Amniotic stem cell (primary cell): ENCODE results near the gene SBF2.
"Not testable (repeated sequence)": the region's sequence is repeated elsewhere in the genome, so short reads cannot be mapped to it uniquely, and the experiment has no call there.

ENCODE experiments used
- DNase-seq: peaks from one replicate; lab custom pipeline; 2025; lab: John Stamatoyannopoulos, UW

Gene SBF2

DNA sequence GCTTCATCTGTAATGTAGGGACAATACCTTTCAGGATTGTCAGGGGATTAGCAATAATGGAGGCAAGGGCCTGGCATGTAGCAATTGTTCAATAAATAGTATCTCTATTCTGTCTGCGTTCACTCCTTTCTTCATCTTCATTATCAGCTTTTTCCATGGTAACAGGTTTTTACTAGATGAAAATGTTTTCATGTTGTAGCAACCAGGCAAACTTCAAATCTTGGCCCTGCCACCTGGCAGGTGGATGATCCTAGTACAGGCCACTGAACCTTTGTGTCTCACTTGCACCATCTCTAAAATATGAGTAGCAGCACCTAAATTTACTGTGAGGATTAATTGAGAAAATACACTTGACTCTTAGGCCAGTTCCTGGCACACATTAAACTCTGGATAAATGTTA is 546.8 kb downstream of the SBF2 start:
- no peak for DNase-seq

DNA sequence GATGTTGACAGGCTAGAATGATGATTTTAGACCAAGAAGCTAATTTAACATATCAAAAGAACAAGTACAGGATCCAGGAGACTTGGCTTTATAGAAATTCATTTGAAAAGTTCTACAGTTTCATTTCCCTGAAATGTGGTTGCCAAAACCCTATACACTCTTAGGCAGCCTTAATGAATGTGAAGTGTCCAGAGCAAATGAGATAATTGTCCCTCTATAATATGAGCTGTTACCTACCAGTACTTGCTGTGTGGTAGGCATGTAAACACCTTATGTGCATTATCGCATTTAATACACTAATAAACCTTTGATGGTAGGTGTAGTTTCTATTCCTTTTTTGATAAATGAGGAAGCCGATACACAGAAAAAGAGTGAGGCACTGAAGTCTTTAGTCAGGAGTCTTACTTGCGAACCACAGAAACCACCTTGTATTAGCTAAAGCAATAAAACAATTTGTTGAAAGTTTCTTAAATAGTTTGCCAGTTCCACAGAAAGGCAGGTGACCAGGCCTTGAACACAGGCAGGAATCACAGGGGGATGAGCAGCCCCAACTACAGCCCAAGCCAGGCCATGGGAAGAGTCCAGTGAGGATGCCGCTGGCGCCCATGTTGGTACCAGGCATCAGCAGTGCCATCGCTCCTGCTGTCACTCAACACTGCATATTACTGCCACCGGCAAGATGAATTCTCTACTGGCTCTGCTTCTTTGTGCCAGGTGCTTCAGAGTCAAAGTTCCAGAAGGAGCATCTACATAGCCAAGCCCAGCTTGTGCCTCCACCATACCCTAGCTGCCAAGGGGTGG is 548.4 kb downstream of the SBF2 start:
- DNase-seq = no peak

DNA sequence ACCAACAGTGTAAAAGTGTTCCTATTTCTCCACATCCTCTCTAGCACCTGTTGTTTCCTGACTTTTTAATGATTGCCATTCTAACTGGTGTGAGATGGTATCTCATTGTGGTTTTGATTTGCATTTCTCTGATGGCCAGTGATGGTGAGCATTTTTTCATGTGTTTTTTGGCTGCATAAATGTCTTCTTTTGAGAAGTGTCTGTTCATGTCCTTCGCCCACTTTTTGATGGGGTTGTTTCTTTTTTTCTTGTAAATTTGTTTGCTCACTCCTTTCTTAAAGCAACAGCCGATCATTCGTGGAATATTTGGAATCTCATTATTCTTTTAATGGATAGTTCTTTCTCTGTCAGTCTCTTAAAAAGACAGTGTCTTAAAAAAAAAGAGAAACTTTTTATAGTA is 550.5 kb downstream of the SBF2 start:
- not testable (repeated sequence) for DNase-seq

DNA sequence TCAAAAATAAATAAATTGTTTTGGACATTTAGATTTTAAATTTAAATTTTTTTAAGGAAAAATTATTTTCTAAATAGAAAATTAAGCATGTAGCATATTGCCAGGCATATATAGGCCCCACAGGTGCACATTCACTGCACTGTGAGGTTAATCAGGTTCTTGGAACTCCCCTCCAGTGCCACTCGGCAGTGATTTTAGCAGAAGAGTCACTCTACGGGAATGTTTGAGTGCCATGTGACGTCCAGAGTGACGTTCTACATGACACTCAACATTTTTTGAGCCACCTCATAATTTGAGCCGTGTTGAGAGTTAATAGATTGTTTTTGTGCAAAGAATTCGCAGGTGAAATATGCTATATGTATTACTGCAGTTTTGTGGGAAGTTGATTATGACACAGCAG is 552.8 kb downstream of the SBF2 start:
- DNase-seq = no peak

DNA sequence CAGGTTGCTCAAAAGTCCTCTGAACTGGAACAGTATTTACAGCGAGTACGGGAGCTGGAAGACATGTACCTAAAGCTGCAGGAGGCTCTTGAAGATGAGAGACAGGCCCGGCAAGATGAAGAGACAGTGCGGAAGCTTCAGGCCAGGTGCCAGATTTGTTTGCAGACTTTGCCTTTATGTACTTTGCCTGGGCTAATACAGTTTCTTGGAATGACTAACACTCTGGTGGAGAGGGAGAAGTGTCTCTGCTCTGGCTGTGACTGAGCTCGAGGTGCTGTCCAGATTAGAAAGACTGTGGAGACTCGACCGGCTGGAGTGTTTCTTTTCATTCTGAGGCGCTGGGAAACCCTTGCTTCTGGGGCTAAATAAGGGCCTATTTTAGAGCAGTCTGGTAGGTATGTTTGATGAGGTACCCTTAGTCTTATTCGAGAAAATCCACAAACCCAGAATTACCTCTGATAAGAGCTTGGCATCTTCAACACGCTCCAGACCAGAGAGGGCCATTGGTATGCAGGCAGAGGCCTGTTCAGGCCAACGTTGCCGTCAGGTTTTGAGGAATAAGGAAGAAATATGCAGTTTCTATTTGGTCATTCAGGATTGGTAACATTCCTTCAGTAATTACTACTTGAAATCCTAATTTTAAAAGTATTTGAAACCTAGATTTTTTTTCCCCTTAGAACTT is 553.7 kb downstream of the SBF2 start:
- DNase-seq = no peak

DNA sequence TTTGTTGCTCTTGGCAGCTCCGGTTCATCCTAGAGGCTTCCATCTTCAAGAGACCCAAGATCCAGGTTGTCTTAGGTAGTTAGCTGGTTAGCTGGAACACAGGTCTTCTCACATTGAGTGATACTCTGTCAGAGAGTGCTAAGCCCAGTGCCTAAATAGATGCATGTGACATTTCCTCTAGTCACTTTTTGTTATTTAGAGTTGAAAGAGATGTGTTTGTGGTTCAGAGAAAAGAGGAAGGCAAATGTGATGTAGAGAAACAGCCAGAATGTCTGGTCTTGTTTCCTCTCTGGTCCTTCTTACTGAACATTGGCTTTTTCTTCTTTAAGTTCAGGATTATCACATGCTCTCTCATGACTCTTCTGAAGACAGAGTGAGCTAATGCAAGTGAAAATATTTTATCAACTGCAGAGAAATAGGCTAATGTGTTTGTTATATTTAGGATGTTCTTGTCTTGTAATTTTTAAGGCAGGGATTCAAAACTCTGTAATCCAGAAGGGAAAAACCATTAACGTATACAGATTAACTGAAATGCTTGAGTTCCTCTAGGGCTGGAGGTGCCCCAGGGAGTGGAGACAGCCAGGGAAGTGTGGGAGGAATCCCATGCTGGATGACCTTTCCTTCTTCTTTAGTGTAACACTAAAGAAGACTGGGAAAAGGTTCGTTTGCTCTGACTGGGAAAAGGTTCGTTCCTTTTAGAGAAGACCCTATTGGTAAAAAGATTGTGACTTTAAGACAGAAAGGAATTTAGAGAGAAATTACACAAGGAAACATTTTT is 554.7 kb downstream of the SBF2 start:
- no peak for DNase-seq

DNA sequence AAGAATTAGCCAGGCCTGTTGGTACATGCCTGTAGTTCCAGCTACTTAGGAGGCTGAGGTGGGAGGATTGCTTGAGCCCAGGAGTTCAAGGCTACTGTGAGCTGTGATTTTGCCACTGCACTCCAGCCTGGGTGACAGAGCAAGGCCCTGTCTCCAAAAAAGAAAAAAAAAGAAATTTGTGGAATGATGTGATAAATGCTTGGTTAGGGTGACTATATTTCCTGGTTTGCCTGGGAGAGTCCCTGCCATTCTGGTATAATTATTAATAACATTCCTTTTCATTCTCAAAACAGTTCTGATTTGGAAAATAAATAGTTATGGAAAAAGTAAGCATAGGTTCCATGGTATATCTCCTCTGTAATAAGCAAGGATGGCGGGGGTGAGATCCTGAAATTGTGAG is 555.3 kb downstream of the SBF2 start:
- no peak for DNase-seq

DNA sequence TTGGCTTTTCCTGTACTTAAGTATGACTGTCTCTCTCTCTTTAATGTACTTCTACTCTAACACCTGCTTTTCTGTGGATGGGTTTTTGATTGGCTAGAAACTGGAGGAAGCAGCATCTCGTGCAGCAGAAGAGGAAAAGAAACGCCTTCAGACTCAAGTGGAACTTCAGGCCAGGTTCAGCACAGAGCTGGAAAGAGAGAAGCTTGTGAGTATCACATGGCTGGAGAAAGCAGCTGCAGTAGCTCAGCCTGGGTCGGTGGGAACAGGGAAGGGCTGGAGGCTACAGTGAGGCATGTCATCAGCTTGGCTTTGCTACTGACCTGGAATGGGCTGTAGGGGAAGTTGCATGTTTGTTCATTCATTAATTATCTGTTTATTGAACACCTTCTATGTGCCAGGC is 555.9 kb downstream of the SBF2 start:
- DNase-seq = no peak

DNA sequence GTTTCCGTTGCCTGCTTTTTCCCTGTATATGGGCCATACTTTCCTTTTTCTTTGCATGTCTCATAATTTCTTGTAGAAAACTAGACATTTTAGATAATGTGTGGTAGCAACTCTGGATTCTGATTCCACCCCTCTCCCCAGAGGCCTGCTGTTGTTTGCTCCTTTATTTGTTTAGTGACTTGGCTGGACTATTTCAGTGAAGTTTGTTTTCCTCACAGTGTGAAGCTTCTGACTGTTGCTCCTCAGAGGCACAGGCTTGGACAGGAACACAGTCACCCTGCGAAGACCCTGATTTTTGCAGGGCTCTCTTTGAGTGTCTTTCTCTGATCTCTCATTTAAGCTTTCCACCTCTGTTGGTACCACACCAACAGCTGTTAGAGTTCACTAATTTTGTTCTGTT is 557.7 kb downstream of the SBF2 start:
- no peak for DNase-seq

DNA sequence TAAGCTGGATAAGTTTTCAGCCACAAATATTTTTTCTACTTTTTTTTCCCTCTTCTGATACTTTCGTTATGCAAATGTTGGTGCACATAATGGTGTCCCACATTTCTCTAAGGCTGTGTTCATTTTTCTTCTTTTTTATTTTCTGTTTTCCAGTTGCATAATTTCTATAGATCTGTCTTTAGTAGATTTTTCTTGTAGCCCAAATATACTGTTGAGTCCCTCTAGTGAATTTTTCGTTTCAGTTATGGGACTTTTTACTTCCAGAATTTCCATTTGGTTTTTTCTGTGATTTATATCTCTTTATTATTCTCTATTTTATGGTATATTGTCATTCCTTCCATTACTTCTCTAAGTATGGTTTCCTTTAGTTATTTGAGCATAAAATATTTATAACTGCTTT is 558.1 kb downstream of the SBF2 start:
- DNase-seq = no peak

DNA sequence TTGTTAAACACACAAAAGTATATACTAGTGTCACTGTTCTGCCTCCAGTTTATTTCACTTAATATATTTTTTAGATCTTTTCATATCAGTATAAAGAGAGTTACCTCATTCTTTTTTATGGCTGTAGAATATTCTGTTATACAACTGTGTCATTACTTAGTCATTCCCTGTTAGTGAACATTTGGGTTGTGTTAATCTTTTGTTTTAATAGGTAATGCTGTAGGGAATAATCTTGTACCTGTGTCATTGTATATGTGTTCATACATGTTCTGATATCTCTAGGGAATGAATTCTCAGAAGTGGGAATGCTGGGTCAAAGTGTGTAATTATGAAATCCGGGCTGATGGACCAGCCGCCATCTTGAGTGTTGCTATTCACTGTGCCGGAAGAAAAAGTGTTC is 558.8 kb downstream of the SBF2 start:
- no peak for DNase-seq

DNA sequence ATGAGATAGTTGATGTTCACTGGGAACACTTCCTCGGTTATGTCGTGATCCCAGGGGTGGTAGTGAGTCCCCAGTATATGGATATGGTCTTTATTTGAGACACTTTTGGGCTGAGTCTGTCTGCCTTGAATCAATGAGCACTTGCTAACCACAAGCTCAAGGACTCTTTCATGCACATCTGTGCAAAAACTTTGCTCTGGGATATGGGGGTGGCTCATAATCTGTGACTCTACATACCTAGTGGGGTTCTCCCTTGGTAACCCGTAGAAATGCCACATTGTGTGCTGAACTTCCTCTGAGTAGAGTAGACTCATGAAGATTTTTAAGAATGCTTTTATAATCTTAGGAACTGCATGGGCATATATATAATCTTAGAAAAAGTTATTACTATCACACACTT is 560.8 kb downstream of the SBF2 start:
- DNase-seq = no peak

DNA sequence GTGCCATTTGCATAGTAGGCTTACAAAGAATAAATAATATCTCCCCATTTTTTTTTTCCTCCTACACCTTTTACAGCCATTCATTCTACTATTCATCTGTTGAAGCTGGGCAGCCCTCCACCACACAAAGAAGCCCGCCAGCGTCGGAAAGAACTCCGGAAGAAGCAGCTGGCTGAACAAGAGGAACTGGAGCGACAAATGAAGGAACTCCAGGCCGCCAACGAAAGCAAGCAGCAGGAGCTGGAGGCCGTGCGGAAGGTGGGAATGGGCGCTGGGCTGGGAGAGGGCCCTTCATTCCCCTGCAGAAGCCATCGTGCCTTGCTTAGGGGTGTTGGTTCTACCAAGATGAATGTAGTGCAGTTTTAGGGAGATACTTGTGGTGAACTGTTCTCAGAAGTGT is 561.6 kb downstream of the SBF2 start:
- DNase-seq = no peak

DNA sequence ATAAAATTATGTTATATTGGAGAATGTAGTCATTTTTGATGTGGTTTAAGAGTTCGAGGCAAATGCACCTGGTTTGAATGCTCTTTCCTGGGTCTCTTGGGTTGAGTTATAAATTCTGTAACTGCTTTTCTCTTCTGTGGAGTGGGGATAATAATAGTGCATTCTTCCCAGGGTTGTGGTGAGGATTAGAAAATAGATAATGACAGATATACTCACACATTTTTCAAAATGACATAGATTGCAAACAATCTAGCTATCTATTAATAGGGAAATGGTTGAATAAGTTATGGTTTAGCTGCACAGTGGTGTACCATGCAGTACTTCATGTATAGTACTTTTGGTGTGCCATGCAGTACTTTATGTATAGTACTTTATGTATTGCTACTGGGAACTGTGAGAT is 562.8 kb downstream of the SBF2 start:
- no peak for DNase-seq
